ENCODE measurements around the gene GRK5. TPM values are rescaled to one million over a fixed set of nuclear protein-coding genes. Genes with fewer than 3 reads are reported as not detected.
"Not testable (repeated sequence)": the region's sequence is repeated elsewhere in the genome, so short reads cannot be mapped to it uniquely, and the experiment has no call there.

GRK5 gene
- total RNA-seq, 1 donor from 2014 or later: 26.2 TPM

- peak; percentile 48 for DNase-seq
These were observed 15.2 kb downstream of the GRK5 start for GRCh38 chr10:119222537-119222936.

- no peak for DNase-seq
These were observed 15.6 kb downstream of the GRK5 start for GRCh38 chr10:119222966-119223386.

GRCh38 chr10:119225083-119225658 is 17.8 kb downstream of the GRK5 start:
- DNase-seq: no peak

- no peak for DNase-seq
These were observed 20.5 kb downstream of the GRK5 start for GRCh38 chr10:119227825-119228224.

- DNase-seq: no peak
These were observed 24.3 kb downstream of the GRK5 start for GRCh38 chr10:119231654-119232053.

- not testable (repeated sequence) for DNase-seq
These were observed 25.1 kb downstream of the GRK5 start for GRCh38 chr10:119232439-119232838.

- DNase-seq: no peak
These were observed 25.9 kb downstream of the GRK5 start for GRCh38 chr10:119233123-119233820.

GRCh38 chr10:119233821-119234220 is 26.4 kb downstream of the GRK5 start:
- DNase-seq: no peak

- peak; percentile 83 for DNase-seq
These were observed 28.0 kb downstream of the GRK5 start for GRCh38 chr10:119235356-119235755.

GRCh38 chr10:119237722-119238436 is 30.5 kb downstream of the GRK5 start:
- peak; percentile 60 for DNase-seq

GRCh38 chr10:119238577-119238976 is 31.2 kb downstream of the GRK5 start:
- DNase-seq: no peak

- DNase-seq: not testable (repeated sequence)
These were observed 31.6 kb downstream of the GRK5 start for GRCh38 chr10:119239015-119239414.

- not testable (repeated sequence) for DNase-seq
These were observed 32.3 kb downstream of the GRK5 start for GRCh38 chr10:119239630-119240029.

GRCh38 chr10:119241066-119241465 is 33.7 kb downstream of the GRK5 start:
- DNase-seq: no peak

- no peak for DNase-seq
These were observed 34.8 kb downstream of the GRK5 start for GRCh38 chr10:119242186-119242585.

- DNase-seq: no peak
These were observed 36.1 kb downstream of the GRK5 start for GRCh38 chr10:119243488-119243887.

GRCh38 chr10:119243967-119244366 is 36.6 kb downstream of the GRK5 start:
- no peak for DNase-seq

- DNase-seq: no peak
These were observed 37.9 kb downstream of the GRK5 start for GRCh38 chr10:119245272-119245671.

GRCh38 chr10:119246862-119247549 is 39.6 kb downstream of the GRK5 start:
- DNase-seq: no peak

- DNase-seq: no peak
These were observed 40.2 kb downstream of the GRK5 start for GRCh38 chr10:119247550-119247894.

GRCh38 chr10:119248184-119248583 is 40.8 kb downstream of the GRK5 start:
- no peak for DNase-seq

GRCh38 chr10:119248681-119249080 is 41.3 kb downstream of the GRK5 start:
- DNase-seq: no peak

Measured in tongue (tissue), 2 donors.